Body of pancreas (tissue), 4 donors: ENCODE results near the gene CCL7. TPM values are rescaled to one million over a fixed set of nuclear protein-coding genes. Genes with fewer than 3 reads are reported as not detected.

Experiments
- ATAC-seq: fragments of 150-250 bp; one replicate; pipeline ENCODE4 v1.9.1; 2016
- DNase-seq, 4 donors: peaks; one replicate each; pipeline ENCODE4 v3.0.0-alpha.2; 2019
- H3K27ac ChIP-seq, 4 donors: fragments of 200-600 bp; sonication (generic); 1 replicate in 3 of 4; 2 replicates in 1 of 4; pipeline versions ENCODE4 v1.5.1 to v1.6.1; 2016 to 2019; ENCODE audit warnings: mild to moderate bottlenecking in 1 of 4, mixed read lengths in 1 of 4, moderate library complexity in 1 of 4
- H3K27me3 ChIP-seq, 2 donors: fragments of 200-600 bp; sonication (generic); one replicate each; pipeline ENCODE4 v1.6.0; 2016; ENCODE audit warnings: mild to moderate bottlenecking in 1 of 2
- H3K36me3 ChIP-seq, 2 donors: fragments of 200-600 bp; sonication (generic); replicated peaks in 1 of 2; 2 replicates each; pipeline ENCODE4 v1.5.1; 2016; ENCODE audit warnings: low read depth in 2 of 2; ENCODE audit not compliant: insufficient read depth in 1 of 2
- H3K4me1 ChIP-seq: fragments of 200-600 bp; sonication (generic); one replicate; pipeline ENCODE4 v1.6.0; 2016
- H3K4me3 ChIP-seq, 2 donors: fragments of 200-600 bp; sonication (generic); 1 replicate in 1 of 2; 2 replicates in 1 of 2; pipeline ENCODE4 v1.5.1; 2016 to 2019
- H3K9me3 ChIP-seq, 3 donors: fragments of 200-600 bp; sonication (generic); 1 replicate in 2 of 3; 2 replicates in 1 of 3; pipeline ENCODE4 v1.5.1; 2016
- POLR2A ChIP-seq, 3 donors: fragments of 450-650 bp; IDR thresholded peaks; one replicate each; pipeline ENCODE4 v1.6.1; 2016; ENCODE audit warnings: antibody characterized with exemption in 3 of 3, mild to moderate bottlenecking in 2 of 3
- WGBS, 2 donors: methylation state at CpG; one replicate each; pipeline ENCODE4 v1.1.5; 2017; 5-methylcytosine and 5-hydroxymethylcytosine counted together
- intact Hi-C: fragments of 100-400 bp; cut with DNase I; formaldehyde crosslinking; loops from one replicate; pipeline ENCODE4 v1.15.1; 2023
- total RNA-seq, 2 donors: library from RNA; depleted of rRNA; stranded (reverse); fragments of >200 nt; gene quantifications; one replicate each; pipeline ENCODE4 v1.1.0, GENCODE V29; 2016
- TF ChIP-seq, protein P1 (sequence below), 7 experiments: fragments of 450-650 bp in 4 of 7; fragments of 200-600 bp in 3 of 7; sonication (generic) in 3 of 7; IDR thresholded peaks; one replicate each; pipeline ENCODE4 v1.5.1; 2016 to 2019; ENCODE audit warnings: antibody characterized with exemption in 7 of 7

The CCL7 gene
- total RNA-seq, 2 donors from 2014 or later: not detected

DNA sequence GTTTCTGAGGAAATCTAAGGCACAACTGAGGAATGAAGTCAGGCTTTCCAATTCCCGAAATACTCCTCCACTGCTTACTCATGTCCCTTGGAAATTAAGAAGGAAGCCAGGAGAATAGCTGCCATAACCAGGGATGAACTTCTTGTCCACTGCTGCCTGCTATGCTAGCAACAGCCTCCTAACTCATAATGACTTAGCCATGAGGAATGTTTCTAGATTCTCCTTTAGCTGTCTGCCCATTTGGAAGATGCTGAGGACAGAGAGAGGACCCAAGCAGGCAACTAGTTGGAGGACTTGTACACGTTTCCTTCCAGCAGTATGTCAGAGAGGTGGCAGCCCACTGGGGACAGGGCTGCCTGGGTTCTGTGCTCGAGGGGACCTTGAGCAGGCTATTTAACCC lies 15.9 kb upstream of the CCL7 start:
- ATAC-seq: peak; percentile 4
- H3K27me3 ChIP-seq: no peaks in the 10 kb centered on the region
- intact Hi-C loops: no loop called here
- H3K27ac ChIP-seq: peak overlapping the region; percentile 22 to 86 (median 82)
- TF ChIP-seq, protein P1, sequence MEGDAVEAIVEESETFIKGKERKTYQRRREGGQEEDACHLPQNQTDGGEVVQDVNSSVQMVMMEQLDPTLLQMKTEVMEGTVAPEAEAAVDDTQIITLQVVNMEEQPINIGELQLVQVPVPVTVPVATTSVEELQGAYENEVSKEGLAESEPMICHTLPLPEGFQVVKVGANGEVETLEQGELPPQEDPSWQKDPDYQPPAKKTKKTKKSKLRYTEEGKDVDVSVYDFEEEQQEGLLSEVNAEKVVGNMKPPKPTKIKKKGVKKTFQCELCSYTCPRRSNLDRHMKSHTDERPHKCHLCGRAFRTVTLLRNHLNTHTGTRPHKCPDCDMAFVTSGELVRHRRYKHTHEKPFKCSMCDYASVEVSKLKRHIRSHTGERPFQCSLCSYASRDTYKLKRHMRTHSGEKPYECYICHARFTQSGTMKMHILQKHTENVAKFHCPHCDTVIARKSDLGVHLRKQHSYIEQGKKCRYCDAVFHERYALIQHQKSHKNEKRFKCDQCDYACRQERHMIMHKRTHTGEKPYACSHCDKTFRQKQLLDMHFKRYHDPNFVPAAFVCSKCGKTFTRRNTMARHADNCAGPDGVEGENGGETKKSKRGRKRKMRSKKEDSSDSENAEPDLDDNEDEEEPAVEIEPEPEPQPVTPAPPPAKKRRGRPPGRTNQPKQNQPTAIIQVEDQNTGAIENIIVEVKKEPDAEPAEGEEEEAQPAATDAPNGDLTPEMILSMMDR (IDR thresholded peaks at IDR 0.05): no peak
- TF ChIP-seq POLR2A (IDR thresholded peaks at IDR 0.05): no peak
- H3K9me3 ChIP-seq: no peaks in the 10 kb centered on the region
- peaks cover 64% of the 10 kb centered on the region for H3K4me1 ChIP-seq
- DNase-seq: no peak
- no peaks in the 10 kb centered on the region for H3K36me3 ChIP-seq
- WGBS, 2 donors: 28 to 34% methylated on average over 3 of the region's 3 CpGs
- H3K4me3 ChIP-seq: no peak overlapping the region

DNA sequence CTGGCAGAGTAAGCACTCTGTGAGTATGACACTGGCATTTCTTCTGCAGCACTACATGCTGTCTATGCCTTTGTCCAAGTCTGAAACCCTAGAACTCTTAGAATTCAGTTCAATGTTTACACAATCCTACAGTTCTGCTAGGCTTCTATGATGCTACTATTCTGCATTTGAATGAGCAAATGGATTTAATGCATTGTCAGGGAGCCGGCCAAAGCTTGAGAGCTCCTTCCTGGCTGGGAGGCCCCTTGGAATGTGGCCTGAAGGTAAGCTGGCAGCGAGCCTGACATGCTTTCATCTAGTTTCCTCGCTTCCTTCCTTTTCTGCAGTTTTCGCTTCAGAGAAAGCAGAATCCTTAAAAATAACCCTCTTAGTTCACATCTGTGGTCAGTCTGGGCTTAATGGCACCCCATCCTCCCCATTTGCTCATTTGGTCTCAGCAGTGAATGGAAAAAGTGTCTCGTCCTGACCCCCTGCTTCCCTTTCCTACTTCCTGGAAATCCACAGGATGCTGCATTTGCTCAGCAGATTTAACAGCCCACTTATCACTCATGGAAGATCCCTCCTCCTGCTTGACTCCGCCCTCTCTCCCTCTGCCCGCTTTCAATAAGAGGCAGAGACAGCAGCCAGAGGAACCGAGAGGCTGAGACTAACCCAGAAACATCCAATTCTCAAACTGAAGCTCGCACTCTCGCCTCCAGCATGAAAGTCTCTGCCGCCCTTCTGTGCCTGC lies 15.2 kb upstream of the CCL7 start, which contains the start of gene CCL2:
TSS of gene CCL2 (plus strand) at position 635 of the 730 bp plus-strand sequence. CDS start at position 700, 65 bp downstream.
- no peaks in the 10 kb centered on the region for H3K36me3 ChIP-seq
- ATAC-seq (peak; percentile 33), DNase-seq (peak; percentile 44 to 75 (median 52))
- 3 to 8% methylated on average over 11 of the region's 11 CpGs for WGBS, 2 donors
- peak within 1 kb of the TSS; percentile 22 to 86 (median 82) for H3K27ac ChIP-seq
- H3K27me3 ChIP-seq: no peaks in the 10 kb centered on the region
- TF ChIP-seq, protein P1 (IDR thresholded peaks at IDR 0.05): no peak
- TF ChIP-seq POLR2A (IDR thresholded peaks at IDR 0.05): peak in 2 of 3 donors; percentile 78 to 80
- H3K4me1 ChIP-seq: peaks cover 57% of the 10 kb centered on the region
- H3K9me3 ChIP-seq: no peaks in the 10 kb centered on the region
- intact Hi-C loops: no loop called here
- H3K4me3 ChIP-seq: no peak within 1 kb of the TSS

DNA sequence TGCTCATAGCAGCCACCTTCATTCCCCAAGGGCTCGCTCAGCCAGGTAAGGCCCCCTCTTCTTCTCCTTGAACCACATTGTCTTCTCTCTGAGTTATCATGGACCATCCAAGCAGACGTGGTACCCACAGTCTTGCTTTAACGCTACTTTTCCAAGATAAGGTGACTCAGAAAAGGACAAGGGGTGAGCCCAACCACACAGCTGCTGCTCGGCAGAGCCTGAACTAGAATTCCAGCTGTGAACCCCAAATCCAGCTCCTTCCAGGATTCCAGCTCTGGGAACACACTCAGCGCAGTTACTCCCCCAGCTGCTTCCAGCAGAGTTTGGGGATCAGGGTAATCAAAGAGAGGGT lies 14.7 kb upstream of the CCL7 start:
- TF ChIP-seq, protein P1 (IDR thresholded peaks at IDR 0.05): no peak
- TF ChIP-seq POLR2A (IDR thresholded peaks at IDR 0.05): peak in 2 of 3 donors; percentile 8 to 27
- Histone ChIP-seq H3K36me3 (no peaks in the 10 kb centered on the region), H3K4me1 (peaks cover 52% of the 10 kb centered on the region), H3K27ac (peak overlapping the region; percentile 22 to 86 (median 82)), H3K27me3 (no peaks in the 10 kb centered on the region), H3K4me3 (no peak overlapping the region), H3K9me3 (no peaks in the 10 kb centered on the region)
- WGBS, 2 donors: 28 to 42% methylated on average over 5 of the region's 5 CpGs
- ATAC-seq (no peak), DNase-seq (no peak)
- intact Hi-C loops: no loop called here

DNA sequence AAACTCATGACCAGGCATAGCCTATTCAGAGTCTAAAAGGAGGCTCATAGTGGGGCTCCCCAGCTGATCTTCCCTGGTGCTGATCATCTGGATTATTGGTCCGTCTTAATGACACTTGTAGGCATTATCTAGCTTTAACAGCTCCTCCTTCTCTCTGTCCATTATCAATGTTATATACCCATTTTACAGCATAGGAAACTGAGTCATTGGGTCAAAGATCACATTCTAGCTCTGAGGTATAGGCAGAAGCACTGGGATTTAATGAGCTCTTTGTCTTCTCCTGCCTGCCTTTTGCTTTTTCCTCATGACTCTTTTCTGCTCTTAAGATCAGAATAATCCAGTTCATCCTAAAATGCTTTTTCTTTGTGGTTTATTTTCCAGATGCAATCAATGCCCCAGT lies 14.2 kb upstream of the CCL7 start:
- ATAC-seq (no peak), DNase-seq (no peak)
- no peaks in the 10 kb centered on the region for H3K27me3 ChIP-seq
- H3K27ac ChIP-seq: peak overlapping the region in 3 of 4 donors; percentile 81 to 86 (median 83)
- TF ChIP-seq, protein P1 (IDR thresholded peaks at IDR 0.05): no peak
- no peak for TF ChIP-seq POLR2A (IDR thresholded peaks at IDR 0.05)
- intact Hi-C loops: no loop called here
- H3K36me3 ChIP-seq: no peaks in the 10 kb centered on the region
- H3K9me3 ChIP-seq: no peaks in the 10 kb centered on the region
- 32 to 44% methylated on average over 1 of the region's 1 CpG for WGBS, 2 donors
- no peak overlapping the region for H3K4me3 ChIP-seq
- peaks cover 47% of the 10 kb centered on the region for H3K4me1 ChIP-seq
